ENCODE data around the gene ELAC2. TPM values are rescaled to one million over a fixed set of nuclear protein-coding genes. Genes with fewer than 3 reads are reported as not detected.

The ELAC2 gene
- total and polyA plus RNA-seq, 2 of the 8 experiments (the other 6 are each of a cell fraction or from before 2014, with no cell fraction given): 91.6 to 127 TPM

DNA sequence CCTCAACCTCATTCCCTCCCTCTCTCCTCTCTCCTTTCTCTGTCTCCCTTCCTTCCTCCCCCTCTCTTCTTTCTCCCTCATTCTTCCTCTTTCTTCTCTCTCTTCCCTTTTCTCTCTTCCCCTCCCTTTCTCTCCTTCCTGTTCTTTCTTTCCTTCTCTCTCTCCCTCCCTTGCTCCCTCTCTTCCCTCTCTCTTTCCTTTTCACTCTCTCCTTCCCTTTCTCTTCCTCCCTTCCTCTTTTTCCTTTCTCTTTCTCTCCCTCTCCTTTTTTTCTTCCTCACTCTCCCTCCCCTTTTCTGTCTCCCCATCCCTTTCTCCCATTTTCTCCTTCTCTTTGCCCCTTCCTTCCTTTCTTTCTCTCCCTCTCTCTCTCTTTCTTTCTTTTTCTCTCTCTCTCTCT, 7.9 kb upstream of the ELAC2 start:
- Histone ChIP-seq H2AFZ (ENCODE audit: low read length) (peak overlapping the region; percentile 58), H2AK5ac (ENCODE audit: low read depth, low read length) (no peak overlapping the region), H4K20me1 (replicated peaks in 1 of 2; ENCODE audit: control insufficient read depth in 1 of 2, insufficient read depth in 2 of 2, low read length in 2 of 2) (no peaks in the 10 kb centered on the region), H3K79me1 (ENCODE audit: low read depth, low read length) (no peaks in the 10 kb centered on the region), H2BK15ac (ENCODE audit: low read length) (no peak overlapping the region), H3K27me3 (replicated peaks in 1 of 4; ENCODE audit: control insufficient read depth in 3 of 4, extremely low read depth in 1 of 4, insufficient read depth in 3 of 4, low read length in 3 of 4) (no peaks in the 10 kb centered on the region), H3K9me3 (ENCODE audit: insufficient read depth in 2 of 2, low read depth in 1 of 2, low read length in 1 of 2) (no peaks in the 10 kb centered on the region), H3K4me3 (ENCODE audit: extremely low read depth in 1 of 4, insufficient read depth in 2 of 4, low read depth in 3 of 4, low read length in 4 of 4) (no peak overlapping the region), H2BK20ac (ENCODE audit: low read length) (no peak overlapping the region), H3K14ac (ENCODE audit: insufficient read length) (no peak overlapping the region), H3K23me2 (ENCODE audit: low read depth, low read length) (peaks cover 4% of the 10 kb centered on the region; the same call in 1 of the 2 replicates), H2BK5ac (ENCODE audit: low read depth, low read length) (no peak overlapping the region), H3K18ac (ENCODE audit: extremely low read depth, low read length) (no peak overlapping the region), H2BK12ac (ENCODE audit: low read depth, low read length) (no peak overlapping the region), H3K56ac (replicated peaks; ENCODE audit: insufficient read length, low read depth, low read length) (no peak overlapping the region), H3K79me2 (ENCODE audit: control insufficient read depth in 1 of 2, insufficient read depth in 2 of 2, low read length in 2 of 2) (no peaks in the 10 kb centered on the region), H3K27ac (ENCODE audit: low read depth, low read length) (no peak overlapping the region), H3K4me1 (replicated peaks in 1 of 4; ENCODE audit: control insufficient read depth in 3 of 4, insufficient read depth in 4 of 4, low read length in 3 of 4) (peaks cover 0 to 5% (median 4%) of the 10 kb centered on the region in 4 experiments; a peak in 3 of 7 replicates), H3K4me2 (ENCODE audit: insufficient read depth in 1 of 2, low read depth in 2 of 2, low read length in 2 of 2) (no peak overlapping the region; a peak in 1 of 4 replicates), H3K4ac (replicated peaks; ENCODE audit: insufficient read length, low read depth, low read length) (no peak overlapping the region), H3K9ac (replicated peaks in 1 of 4; ENCODE audit: extremely low read depth in 1 of 4, low read depth in 3 of 4, low read length in 3 of 4) (no peak overlapping the region), H3K36me3 (ENCODE audit: control insufficient read depth in 2 of 4, insufficient read depth in 4 of 4, low read length in 3 of 4) (no peaks in the 10 kb centered on the region), H2BK120ac (replicated peaks; ENCODE audit: low read depth, low read length) (no peak overlapping the region), H4K5ac (ENCODE audit: insufficient read length, low read depth, low read length) (no peak overlapping the region), H4K91ac (replicated peaks; ENCODE audit: insufficient read length, low read length) (no peak overlapping the region), H3K23ac (ENCODE audit: insufficient read length) (no peak overlapping the region), H4K8ac (ENCODE audit: extremely low read depth, insufficient read depth, low read length) (no peak overlapping the region)
- no peak for DNase-seq (ENCODE audit: low read depth in 1 of 2, low spot score in 2 of 2)
- POLR2A ChIA-PET (ENCODE audit: partially characterized antibody): no interaction called here
- TF ChIP-seq SIRT6 (IDR thresholded peaks at IDR 0.05; ENCODE audit: low read length) (no peak), TBP (IDR thresholded peaks at IDR 0.05; ENCODE audit: low read depth, low read length) (no peak), HDAC2 (IDR thresholded peaks at IDR 0.05; ENCODE audit: borderline replicate concordance in 1 of 2, low read depth in 2 of 2, low read length in 2 of 2) (no peak), POLR2AphosphoS5 (IDR thresholded peaks at IDR 0.05; ENCODE audit: low read depth, low read length) (no peak)
- FAIRE-seq: no peak
- CTCF ChIA-PET (ENCODE audit: partially characterized antibody): interaction anchor here (0.6 kb wide), 1 partner anchor 81 kb away, joined by 4 read pairs; no protein-coding TSS in a partner anchor

All from H1 (cell line).